HL-60 (cell line): ENCODE data around the gene ALS2CL.

Experiments used
- CTCF ChIP-seq: IDR thresholded peaks from one replicate; pipeline ENCODE4 v1.5.1; 2011; ENCODE audit warnings: low read length, control low read depth, inconsistent platforms; ENCODE audit not compliant: insufficient read depth
- GABPA ChIP-seq: IDR thresholded peaks from 2 replicates; pipeline ENCODE4 v1.6.1; 2012; ENCODE audit warnings: low read depth
- POLR2AphosphoS5 ChIP-seq: IDR thresholded peaks from 2 replicates; pipeline ENCODE4 v1.6.1; 2012; ENCODE audit warnings: low read depth
- SPI1 ChIP-seq: IDR thresholded peaks from 2 replicates; pipeline ENCODE4 v1.6.1; 2012; ENCODE audit warnings: low read depth, mild to moderate bottlenecking, borderline replicate concordance

DNA sequence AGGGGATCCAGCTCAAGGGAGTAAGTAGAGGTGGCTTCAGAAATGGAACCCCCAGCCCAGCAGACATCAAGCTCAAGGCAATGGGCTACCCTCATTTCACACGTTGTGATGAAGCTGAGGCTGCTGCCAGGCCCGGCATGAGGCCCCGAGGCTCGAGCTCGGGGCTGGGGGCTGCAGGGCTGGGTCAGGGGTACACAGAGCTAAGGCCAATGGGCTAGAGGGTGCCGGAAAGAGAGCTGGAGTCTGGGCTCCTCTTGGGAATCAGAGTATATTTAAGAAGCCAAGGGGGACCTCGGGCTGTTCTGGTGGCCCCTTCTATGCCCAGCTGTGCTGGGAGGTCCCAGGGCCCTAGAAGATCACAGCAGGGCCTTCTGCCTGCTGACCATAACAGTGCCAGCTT lies 16.8 kb upstream of the ALS2CL start:
- TF ChIP-seq POLR2AphosphoS5 (no peak), CTCF (no peak), GABPA (no peak), SPI1 (no peak)
